Activated naive CD4-positive, alpha-beta T cell treated with anti-CD3 and anti-CD28 coated beads, Interleukin-2, amount 50 U/mL, for 72 hours (primary cell): ENCODE results near the gene LRRC56. TPM values are rescaled to one million over a fixed set of nuclear protein-coding genes. Genes with fewer than 3 reads are reported as not detected.
"Not testable (repeated sequence)": the region's sequence is repeated elsewhere in the genome, so short reads cannot be mapped to it uniquely, and the experiment has no call there.

Source experiments
- ATAC-seq, 2 donors: fragments of 150-1000 bp; cut with Tn5 transposase; 2 replicates each; pipeline ENCODE4 v1.10.0; 2021; ENCODE audit warnings: mild to moderate bottlenecking in 2 of 2, moderate library complexity in 2 of 2
- DNase-seq, 2 donors: peaks; one replicate each; pipeline ENCODE4 v3.0.0; 2021 to 2022; ENCODE audit warnings: low spot score in 2 of 2
- H3K27ac Mint-ChIP-seq, 2 donors: one replicate each; pipeline ENCODE4 v1.8.0; 2022; ENCODE audit warnings: mild to moderate bottlenecking in 2 of 2, mixed read lengths in 2 of 2
- H3K36me3 Mint-ChIP-seq, 2 donors: one replicate each; pipeline ENCODE4 v1.8.0; 2022; ENCODE audit warnings: mixed read lengths in 2 of 2
- H3K9me3 Mint-ChIP-seq, 2 donors: one replicate each; pipeline ENCODE4 v1.8.0; 2022; ENCODE audit warnings: mixed read lengths in 2 of 2
- total RNA-seq, 2 donors: library from RNA; stranded (reverse); gene quantifications; one replicate each; pipeline ENCODE4 v1.2.3, GENCODE V29; 2022

Gene LRRC56
- total RNA-seq, 2 donors from 2014 or later: 1.7 to 2.8 TPM

DNA sequence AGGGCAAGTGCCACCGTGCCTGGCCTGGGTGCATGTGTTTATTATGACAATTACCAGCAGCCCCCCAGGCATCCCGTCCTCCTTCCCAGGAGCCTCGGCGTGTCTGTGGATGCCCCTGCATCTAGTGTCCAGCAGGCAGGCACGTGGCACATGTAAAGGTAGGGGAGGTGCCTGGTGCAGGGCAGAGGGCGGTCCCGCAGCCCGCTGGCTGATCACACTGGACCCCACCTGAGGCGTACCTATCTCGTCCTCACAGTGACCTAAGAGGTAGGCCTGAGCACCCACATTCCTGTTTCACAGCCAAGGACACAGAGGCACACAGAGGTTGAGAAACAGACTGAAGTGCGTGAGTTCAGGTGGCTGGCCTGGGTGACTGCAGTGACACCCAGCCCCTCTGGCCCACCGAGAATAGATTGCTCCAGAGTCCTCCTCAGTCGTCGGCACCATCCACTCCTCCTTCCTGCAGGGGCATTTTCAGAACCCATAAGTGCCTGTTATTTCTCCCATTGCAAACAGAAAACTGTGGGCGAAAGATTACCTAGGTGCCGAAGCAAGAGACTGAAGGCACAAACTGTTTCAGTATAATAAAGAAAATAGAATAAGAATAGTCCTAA is 35.9 kb downstream of the LRRC56 start:
- Mint-ChIP-seq H3K27ac (no peak overlapping the region), H3K9me3 (no peaks in the 10 kb centered on the region), H3K36me3 (peaks cover 8% of the 10 kb centered on the region in 2 donors)
- no peak for DNase-seq
- no peak for ATAC-seq

DNA sequence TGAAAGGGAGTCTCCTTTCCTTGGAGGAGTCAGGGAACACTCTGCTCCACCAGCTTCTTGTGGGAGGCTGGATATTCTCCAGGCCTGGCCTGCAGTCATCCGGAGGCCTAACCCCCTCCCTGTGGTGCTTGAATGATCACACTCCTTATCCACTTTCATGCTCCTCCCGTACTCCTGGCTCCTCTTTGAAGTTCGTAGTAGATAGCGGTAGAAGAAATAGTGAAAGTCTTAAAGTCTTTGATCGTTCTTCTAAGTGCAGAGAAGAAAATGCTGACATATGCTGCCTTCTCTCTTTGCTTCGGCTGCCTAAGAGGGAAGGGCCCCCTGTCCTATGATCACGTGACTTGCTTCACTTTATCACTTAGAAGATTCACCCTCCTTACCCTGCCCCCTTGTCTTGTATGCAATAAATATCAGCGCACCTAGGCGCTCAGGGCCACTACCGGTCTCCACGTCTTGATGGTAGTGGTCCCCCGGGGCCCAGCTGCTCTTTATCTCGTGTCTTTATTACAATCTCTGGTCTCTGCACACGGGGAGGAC is 36.8 kb downstream of the LRRC56 start:
- not testable (repeated sequence) for ATAC-seq, DNase-seq, H3K36me3 Mint-ChIP-seq, H3K27ac Mint-ChIP-seq, H3K9me3 Mint-ChIP-seq

- DNase-seq (no peak), ATAC-seq (no peak)
- H3K27ac Mint-ChIP-seq: peak overlapping the region in 1 of 2 donors; percentile 15
- H3K36me3 Mint-ChIP-seq: peaks cover 8% of the 10 kb centered on the region in 2 donors
- H3K9me3 Mint-ChIP-seq: no peaks in the 10 kb centered on the region
Measured at GRCh38 chr11:574632-575312, 37.4 kb downstream of the LRRC56 start.

GRCh38 chr11:575313-575995 is 38.1 kb downstream of the LRRC56 start:
- H3K36me3 Mint-ChIP-seq: peaks cover 8% of the 10 kb centered on the region in 2 donors
- H3K9me3 Mint-ChIP-seq: no peaks in the 10 kb centered on the region
- ATAC-seq (peak; percentile 59 to 62), DNase-seq (peak in 1 of 2 donors; percentile 66)
- peak overlapping the region; percentile 15 to 97 for H3K27ac Mint-ChIP-seq

GRCh38 chr11:575996-576768 is 38.9 kb downstream of the LRRC56 start, which contains the start of gene PHRF1:
Gene PHRF1 (plus strand): TSS chr11:576470. CDS start chr11:581513, 5,043 bp downstream.
- Mint-ChIP-seq H3K9me3 (no peaks in the 10 kb centered on the region), H3K36me3 (peaks cover 8% of the 10 kb centered on the region in 2 donors), H3K27ac (peak within 1 kb of the TSS; percentile 97 to 99)
- peak; percentile 90 to 94 for ATAC-seq
- DNase-seq: peak; percentile 95 to 97

DNA sequence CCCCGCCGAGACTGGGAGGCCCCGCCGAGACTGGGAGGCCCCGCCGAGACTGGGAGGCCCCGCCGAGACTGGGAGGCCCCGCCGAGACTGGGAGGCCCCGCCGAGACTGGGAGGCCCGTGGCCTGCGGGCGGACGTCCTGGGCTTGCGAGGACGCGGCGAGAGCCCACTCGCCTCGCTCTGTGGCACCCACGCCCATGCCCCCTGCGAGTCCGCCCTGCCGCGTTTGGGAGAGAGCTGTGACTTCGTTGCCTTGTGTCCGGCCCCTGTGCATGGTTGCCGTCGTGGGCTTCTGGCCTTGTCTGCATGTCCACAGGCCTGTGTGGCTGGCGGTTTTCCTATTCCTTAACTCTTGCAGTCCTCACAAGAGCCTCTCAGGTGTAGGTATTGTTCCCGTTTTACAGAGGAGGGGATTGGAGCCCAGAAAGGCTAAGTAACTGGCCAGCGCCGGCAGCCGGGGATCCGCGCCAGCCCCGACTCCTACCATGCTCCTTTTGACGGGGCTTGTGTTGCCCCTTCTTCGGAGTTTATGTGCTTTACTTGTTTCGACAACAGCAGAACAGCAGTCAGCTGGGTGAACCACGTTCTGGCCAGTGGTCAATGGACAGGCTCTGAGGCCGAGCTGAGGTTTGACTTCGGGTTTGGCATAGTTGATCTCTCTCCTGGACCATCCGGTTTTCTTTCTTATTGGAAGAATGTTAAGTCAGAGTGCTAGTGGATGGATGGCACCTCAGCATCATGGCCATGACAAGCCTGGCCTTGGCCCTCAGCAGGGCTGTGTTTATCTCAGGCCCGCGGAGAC is 39.7 kb downstream of the LRRC56 start:
- Mint-ChIP-seq H3K9me3 (no peaks in the 10 kb centered on the region), H3K36me3 (peaks cover 13% of the 10 kb centered on the region in 2 donors), H3K27ac (peak overlapping the region; percentile 97 to 99)
- ATAC-seq (no peak), DNase-seq (no peak)

GRCh38 chr11:577611-577894 is 40.2 kb downstream of the LRRC56 start:
- ATAC-seq (no peak), DNase-seq (no peak)
- Mint-ChIP-seq H3K36me3 (peaks cover 14% of the 10 kb centered on the region in 2 donors), H3K27ac (peak overlapping the region; percentile 97 to 99), H3K9me3 (no peaks in the 10 kb centered on the region)

DNA sequence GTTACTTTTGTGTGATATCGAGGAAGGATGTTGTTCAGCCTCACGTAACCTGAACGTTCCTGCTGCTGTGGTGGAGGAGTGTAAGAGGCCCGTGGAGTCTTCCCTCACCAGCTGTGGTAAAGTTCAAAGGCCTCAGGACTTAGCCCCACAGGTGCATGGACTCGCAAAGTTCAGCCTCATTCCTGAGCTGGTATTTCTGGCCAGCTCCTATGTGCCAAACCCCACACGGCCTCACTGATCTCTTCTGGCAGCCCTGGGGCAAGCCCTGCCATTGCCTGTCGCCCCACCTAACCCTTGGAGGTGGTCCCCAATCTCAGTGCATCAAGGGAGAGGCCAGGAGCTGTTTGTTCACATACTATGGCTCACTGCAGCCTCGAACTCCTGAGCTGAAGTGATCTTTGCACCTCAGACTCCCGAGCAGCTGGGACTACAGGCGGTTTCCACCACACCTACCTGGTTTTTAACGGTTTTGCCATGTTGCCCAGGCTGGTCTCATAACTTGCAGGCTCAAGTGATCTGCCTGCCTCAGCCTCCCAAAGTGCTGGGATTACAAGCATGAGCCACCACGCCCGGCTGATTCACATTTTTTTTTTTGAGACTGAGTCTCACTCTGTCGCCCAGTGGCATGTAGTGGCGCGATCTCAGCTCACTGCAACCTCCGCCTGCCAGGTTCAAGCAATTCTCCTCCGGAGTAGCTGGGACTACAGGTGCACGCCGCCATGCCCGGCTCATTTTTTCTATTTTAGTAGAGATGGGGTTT is 41.1 kb downstream of the LRRC56 start:
- no peaks in the 10 kb centered on the region for H3K9me3 Mint-ChIP-seq
- H3K27ac Mint-ChIP-seq: peak overlapping the region; percentile 81 to 97
- no peak for DNase-seq
- H3K36me3 Mint-ChIP-seq: peaks cover 14% of the 10 kb centered on the region in 2 donors
- no peak for ATAC-seq

DNA sequence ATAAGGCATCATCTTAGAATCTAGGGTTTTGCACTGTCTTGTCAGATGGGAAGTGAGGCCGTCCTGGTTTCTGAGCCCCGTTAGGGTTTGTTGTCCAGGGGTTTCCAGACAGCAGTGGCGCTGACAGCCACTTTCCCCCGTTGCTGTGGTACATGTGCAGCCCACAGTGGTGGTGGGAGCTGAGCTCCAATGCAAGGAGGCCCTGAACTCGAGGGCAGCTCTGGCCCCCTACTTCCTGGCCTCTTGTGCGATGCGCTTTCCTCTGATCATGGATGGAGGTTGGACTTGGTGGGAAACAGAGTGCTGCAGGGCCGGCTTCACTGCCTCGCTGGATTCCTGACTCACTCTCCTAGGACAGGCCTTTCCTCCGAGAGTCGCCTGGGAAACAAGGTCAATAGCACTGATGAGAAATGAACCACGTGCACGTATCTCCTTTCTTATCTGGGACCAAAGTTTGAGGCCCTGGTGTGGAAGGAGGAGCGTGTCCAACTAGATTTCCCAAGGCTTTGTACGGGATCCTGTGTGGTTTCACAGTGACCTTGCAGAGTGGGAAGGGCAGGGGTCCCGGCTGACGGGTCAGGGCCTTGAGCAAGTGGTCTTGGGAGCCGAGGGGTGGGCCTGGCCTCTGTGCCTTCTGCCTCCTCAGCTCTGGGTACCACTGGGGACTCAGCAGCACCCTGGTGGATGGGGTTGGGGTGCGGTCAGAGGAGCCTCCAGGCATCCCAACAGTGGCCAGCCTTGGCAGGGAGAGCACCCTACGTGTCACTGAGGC is 42.7 kb downstream of the LRRC56 start:
- no peak for DNase-seq
- Mint-ChIP-seq H3K27ac (peak overlapping the region in 1 of 2 donors; percentile 92), H3K9me3 (no peaks in the 10 kb centered on the region), H3K36me3 (peaks cover 14% of the 10 kb centered on the region in 2 donors)
- ATAC-seq: no peak

DNA sequence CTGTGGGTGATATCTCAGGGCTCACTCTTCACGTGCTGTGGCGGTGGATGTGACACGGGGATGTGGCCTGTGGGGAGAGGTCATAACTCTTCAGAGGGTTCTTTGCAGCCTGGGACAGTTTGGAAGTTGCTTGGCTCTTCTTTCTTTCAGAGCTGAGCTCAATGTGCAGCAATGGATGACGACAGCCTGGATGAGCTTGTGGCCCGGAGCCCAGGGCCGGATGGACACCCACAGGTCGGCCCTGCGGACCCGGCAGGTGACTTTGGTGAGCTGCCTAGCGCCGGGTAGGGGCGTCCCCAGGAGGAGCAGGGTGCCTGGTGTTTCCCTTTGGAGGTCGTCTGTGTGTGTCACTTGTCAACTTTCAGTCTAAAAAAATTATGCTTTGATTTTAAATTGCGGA is 44.0 kb downstream of the LRRC56 start:
- peak overlapping the region; percentile 5 to 15 for H3K27ac Mint-ChIP-seq
- H3K9me3 Mint-ChIP-seq: no peaks in the 10 kb centered on the region
- H3K36me3 Mint-ChIP-seq: peaks cover 14% of the 10 kb centered on the region in 2 donors
- no peak for ATAC-seq
- no peak for DNase-seq

DNA sequence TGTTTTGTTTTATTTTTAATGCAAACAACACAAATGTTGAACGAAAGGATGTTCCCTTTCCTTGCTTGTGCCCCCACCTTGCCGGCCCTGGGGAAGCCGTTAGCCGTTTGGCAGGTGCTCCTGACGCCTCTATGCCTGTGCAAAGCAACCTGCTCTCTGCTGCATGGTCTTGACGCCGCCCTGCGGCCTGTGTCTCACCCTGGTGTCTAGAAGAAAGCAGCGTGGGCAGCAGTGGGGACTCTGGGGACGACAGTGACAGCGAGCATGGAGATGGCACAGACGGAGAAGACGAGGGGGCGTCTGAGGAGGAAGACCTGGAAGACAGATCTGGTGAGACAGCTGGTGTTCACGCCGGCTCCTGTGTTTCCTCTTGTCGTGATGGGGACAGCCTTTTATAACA is 44.4 kb downstream of the LRRC56 start:
- ATAC-seq: no peak
- Mint-ChIP-seq H3K27ac (peak overlapping the region in 1 of 2 donors; percentile 58), H3K9me3 (no peaks in the 10 kb centered on the region), H3K36me3 (peaks cover 14% of the 10 kb centered on the region in 2 donors)
- no peak for DNase-seq

DNA sequence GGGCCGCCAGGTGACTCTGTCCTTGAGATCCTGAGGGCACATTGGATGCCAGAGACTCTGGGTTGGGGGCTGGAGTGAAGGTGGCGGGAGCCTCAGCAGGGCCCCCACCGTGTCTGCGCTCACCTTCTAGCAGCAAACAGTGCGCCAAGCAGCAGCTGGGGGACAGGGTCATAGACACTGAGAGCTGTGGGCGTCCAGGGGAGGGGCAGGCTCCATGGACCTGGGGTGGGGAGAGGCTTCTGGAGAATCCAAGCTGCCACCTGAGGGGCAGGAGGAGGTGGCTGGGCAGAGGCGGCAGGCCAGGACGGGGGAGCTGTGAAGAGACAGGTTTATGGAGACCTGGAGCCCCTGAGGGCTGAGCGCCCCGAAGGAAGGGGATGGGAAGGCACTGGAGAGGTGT is 47.0 kb downstream of the LRRC56 start:
- H3K27ac Mint-ChIP-seq: peak overlapping the region in 1 of 2 donors; percentile 76
- no peak for DNase-seq
- H3K36me3 Mint-ChIP-seq: peaks cover 5 to 12% of the 10 kb centered on the region in 2 donors
- ATAC-seq: no peak
- H3K9me3 Mint-ChIP-seq: no peaks in the 10 kb centered on the region

DNA sequence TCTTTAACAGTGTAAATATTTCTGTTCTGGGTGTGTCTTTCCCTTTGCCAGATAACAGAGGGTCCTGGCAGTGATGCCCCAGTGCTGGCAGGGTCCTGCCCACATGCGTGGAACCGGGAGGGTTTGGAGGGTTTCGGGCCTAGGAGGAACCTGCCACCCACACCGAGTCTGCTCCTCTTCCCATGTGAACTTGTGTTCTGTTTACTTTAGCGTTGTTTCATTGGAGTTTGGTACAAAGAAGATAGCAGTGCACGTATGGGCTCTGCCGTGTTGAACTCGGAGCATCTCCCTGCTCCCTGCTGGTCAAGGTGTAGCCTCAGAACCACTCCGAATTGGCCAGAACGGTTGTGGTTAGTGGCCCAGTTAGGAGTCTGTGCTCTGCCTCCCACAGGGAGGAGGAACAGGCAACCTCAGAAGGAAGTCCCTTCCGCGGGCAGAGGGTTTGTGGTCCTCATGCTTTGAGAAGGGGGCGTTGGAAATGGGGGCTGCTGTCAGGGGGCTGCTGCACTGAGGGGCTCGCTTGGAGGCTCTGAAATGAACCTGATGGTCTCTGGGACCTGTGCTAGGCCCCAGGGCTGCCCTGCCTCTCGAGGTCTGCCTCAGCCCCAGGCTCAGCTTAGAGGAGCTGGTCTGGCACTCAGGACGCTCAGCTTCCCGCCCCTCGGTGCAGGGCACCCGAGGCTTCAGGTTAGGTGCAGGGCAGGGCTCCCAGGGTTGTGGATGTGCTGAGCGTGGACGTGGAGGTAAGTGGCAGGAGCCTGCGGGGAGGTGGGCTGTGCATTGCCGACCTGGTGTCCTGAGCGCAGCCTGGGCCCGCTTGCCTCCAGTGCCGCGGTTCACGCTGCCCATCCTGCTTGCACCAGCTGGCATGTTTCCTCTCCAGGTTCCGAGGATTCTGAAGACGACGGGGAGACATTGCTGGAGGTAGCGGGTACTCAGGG is 49.3 kb downstream of the LRRC56 start:
- Mint-ChIP-seq H3K9me3 (no peaks in the 10 kb centered on the region), H3K36me3 (peaks cover 12 to 14% of the 10 kb centered on the region in 2 donors), H3K27ac (peak overlapping the region; percentile 88 to 90)
- ATAC-seq: no peak
- DNase-seq: no peak

DNA sequence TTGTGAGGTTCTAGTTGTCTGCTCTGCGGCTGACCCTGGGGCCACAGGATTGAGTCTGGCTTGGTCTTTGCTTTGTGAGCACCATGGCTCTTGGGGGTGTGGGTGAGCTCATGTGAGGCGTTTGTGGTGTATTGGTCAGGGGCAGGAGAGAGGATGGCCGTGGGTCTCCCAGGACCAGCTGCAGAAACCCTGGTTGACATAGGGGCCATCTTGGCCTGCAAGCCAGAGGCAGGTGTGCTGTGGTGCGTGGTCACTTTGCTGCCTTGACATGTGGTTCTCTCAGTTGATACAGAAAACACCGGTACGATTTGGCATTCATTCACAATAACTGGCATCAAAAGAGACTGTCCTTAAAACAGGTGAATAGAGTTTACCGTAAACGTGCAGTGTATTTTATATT is 50.2 kb downstream of the LRRC56 start:
- DNase-seq: no peak
- peaks cover 12 to 15% of the 10 kb centered on the region in 2 donors for H3K36me3 Mint-ChIP-seq
- ATAC-seq: peak; percentile 36 to 48
- H3K9me3 Mint-ChIP-seq: no peaks in the 10 kb centered on the region
- peak overlapping the region; percentile 88 to 97 for H3K27ac Mint-ChIP-seq
